ENCODE results near the gene SLC27A5.

DNA sequence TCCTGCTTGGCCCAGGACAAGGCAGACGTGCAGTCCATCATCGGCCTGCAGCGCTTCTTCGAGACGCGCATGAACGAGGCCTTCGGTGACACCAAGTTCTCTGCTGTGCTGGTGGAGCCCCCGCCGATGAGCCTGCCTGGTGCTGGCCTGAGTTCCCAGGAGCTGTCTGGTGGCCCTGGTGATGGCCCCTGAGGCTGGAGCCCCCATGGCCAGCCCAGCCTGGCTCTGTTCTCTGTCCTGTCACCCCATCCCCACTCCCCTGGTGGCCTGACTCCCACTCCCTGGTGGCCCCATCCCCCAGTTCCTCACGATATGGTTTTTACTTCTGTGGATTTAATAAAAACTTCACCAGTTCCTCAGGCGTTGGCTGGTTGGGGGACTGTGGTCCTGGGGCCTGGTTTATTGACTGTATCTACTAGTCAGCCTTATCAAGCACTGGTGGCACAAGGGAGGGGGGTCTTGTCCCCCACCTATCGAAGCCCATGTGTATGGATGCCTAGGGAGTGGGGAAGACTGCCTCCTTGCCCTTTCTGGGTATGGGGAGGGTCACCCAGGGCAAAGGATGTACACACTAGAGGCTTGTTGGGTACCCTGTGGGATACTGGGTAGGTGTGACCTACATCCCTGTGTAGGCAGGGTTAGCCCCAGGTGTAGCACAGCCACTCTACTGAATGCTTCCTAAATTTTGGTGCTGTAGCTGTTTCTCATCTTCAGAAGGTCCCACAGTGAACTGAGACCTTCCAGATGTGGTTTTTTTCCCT lies 38.8 kb upstream of the SLC27A5 start:
- TF ChIP-seq EZH2 (IDR thresholded peaks at IDR 0.05), result no peak
- peak; percentile 9; the same call in 1 of the 2 replicates for TF ChIP-seq POLR2AphosphoS5 (IDR thresholded peaks at IDR 0.05; ENCODE audit: borderline replicate concordance, low read depth, low read length)
- TF ChIP-seq FOXP2 (optimal IDR thresholded peaks at IDR 0.05; ENCODE audit: control extremely low read depth, extremely low read length, insufficient read depth), result no peak
